Gastrocnemius medialis (tissue), 4 donors: ENCODE measurements around the gene PTPRN2. TPM values are rescaled to one million over a fixed set of nuclear protein-coding genes. Genes with fewer than 3 reads are reported as not detected.

ENCODE experiments used
- ATAC-seq, 2 donors: fragments of 150-250 bp; one replicate each; pipeline ENCODE4 v1.9.1; 2016
- DNase-seq, 2 donors: peaks; one replicate each; pipeline ENCODE4 v3.0.0-alpha.2; 2019
- H3K27ac ChIP-seq, 4 donors: fragments of 200-600 bp; sonication (generic); 1 replicate in 1 of 4; 2 replicates in 3 of 4; pipeline ENCODE4 v1.5.1; 2016 to 2018; ENCODE audit warnings: mild to moderate bottlenecking in 2 of 4, moderate library complexity in 1 of 4
- H3K27me3 ChIP-seq, 3 donors: fragments of 200-600 bp; sonication (generic) in 2 of 3; 1 replicate in 1 of 3; 2 replicates in 2 of 3; pipeline versions ENCODE4 v1.5.1 to v1.6.0; 2016 to 2019; ENCODE audit warnings: mild to moderate bottlenecking in 1 of 3, moderate library complexity in 1 of 3
- H3K36me3 ChIP-seq, 2 donors: fragments of 200-600 bp; sonication (generic) in 1 of 2; one replicate each; pipeline ENCODE4 v1.5.1; 2017 to 2018
- H3K4me1 ChIP-seq, 2 donors: fragments of 200-600 bp; sonication (generic) in 1 of 2; one replicate each; pipeline ENCODE4 v1.5.1; 2016 to 2017; ENCODE audit warnings: mild to moderate bottlenecking in 2 of 2
- H3K4me3 ChIP-seq, 4 donors: fragments of 200-600 bp; sonication (generic) in 3 of 4; 1 replicate in 1 of 4; 2 replicates in 3 of 4; pipeline ENCODE4 v1.5.1; 2016 to 2019; ENCODE audit warnings: mild to moderate bottlenecking in 2 of 4
- H3K9me3 ChIP-seq, 3 donors: fragments of 200-600 bp; sonication (generic) in 2 of 3; 1 replicate in 1 of 3; 2 replicates in 2 of 3; pipeline ENCODE4 v1.5.1; 2016 to 2019
- POLR2A ChIP-seq, 2 donors: fragments of 450-650 bp; IDR thresholded peaks; one replicate each; pipeline ENCODE4 v1.6.1; 2017; ENCODE audit warnings: antibody characterized with exemption in 2 of 2, mild to moderate bottlenecking in 2 of 2, moderate library complexity in 2 of 2
- in situ Hi-C, 4 donors: fragments of 200-750 bp; cut with MboI; loops; one replicate each; pipeline versions ENCODE4 v1.15.0 to v1.8.0; 2017; ENCODE audit warnings: low sequenced_read_pairs in 4 of 4
- intact Hi-C: fragments of 100-400 bp; cut with DNase I; formaldehyde crosslinking; loops from one replicate; pipeline ENCODE4 v1.15.1; 2023; ENCODE audit warnings: low total_unique reads
- total RNA-seq, 4 donors: library from RNA; depleted of rRNA; stranded (reverse); fragments of >200 nt; gene quantifications; one replicate each; pipeline versions ENCODE4 v1.1.0 to v1.2.3, GENCODE V29; 2016
- TF ChIP-seq, protein P1 (sequence below), 5 experiments: fragments of 450-650 bp in 3 of 5; fragments of 200-600 bp in 2 of 5; sonication (generic) in 2 of 5; IDR thresholded peaks in 4 of 5; conservative IDR thresholded peaks in 1 of 5; 1 replicate in 4 of 5; 2 replicates in 1 of 5; pipeline ENCODE4 v1.5.1; 2016 to 2019; ENCODE audit warnings: antibody characterized with exemption in 5 of 5, mild to moderate bottlenecking in 3 of 5, moderate library complexity in 3 of 5

Gene PTPRN2
- total RNA-seq, 4 donors from 2014 or later = 0.66 to 0.85 (median 0.81) TPM

DNA sequence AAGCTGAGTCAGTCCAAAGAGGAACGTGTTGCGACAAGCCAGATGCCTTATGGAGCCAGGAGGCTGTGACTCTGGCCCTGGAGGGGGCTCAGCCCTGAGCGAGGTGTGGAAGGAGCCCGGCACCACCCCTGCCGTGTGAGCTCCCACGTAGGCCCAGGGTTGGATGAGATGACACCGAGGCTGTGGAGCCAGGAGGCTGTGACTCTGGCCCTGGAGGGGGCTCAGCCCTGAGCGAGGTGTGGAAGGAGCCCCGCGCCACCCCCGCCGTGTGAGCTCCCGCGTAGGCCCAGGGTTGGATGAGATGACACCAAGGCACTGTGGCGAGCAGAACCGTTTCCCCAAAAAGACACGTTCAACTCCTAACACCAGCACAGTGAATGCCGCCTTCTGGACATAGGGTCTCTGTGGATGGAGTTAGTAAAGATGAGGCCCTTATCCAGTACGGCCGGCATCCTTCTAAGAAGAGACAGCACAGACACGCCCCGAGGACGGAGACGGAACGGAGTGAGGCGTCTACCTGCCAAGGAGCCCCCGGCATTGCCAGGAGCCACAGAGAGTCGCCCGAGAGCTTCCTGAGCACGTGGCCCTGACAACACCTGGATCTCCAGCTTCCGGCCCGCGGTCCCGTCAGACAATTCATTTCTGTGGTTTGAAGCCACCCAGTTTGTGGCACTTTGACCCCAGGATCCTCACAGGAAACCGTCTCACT lies 778.3 kb downstream of the PTPRN2 start:
- Histone ChIP-seq H3K4me1 (no peaks in the 10 kb centered on the region), H3K27ac (no peak overlapping the region), H3K9me3 (no peaks in the 10 kb centered on the region), H3K36me3 (no peaks in the 10 kb centered on the region), H3K27me3 (no peaks in the 10 kb centered on the region), H3K4me3 (no peak overlapping the region)
- intact Hi-C loops = no loop called here
- DNase-seq (no peak), ATAC-seq (no peak)
- TF ChIP-seq, protein P1, sequence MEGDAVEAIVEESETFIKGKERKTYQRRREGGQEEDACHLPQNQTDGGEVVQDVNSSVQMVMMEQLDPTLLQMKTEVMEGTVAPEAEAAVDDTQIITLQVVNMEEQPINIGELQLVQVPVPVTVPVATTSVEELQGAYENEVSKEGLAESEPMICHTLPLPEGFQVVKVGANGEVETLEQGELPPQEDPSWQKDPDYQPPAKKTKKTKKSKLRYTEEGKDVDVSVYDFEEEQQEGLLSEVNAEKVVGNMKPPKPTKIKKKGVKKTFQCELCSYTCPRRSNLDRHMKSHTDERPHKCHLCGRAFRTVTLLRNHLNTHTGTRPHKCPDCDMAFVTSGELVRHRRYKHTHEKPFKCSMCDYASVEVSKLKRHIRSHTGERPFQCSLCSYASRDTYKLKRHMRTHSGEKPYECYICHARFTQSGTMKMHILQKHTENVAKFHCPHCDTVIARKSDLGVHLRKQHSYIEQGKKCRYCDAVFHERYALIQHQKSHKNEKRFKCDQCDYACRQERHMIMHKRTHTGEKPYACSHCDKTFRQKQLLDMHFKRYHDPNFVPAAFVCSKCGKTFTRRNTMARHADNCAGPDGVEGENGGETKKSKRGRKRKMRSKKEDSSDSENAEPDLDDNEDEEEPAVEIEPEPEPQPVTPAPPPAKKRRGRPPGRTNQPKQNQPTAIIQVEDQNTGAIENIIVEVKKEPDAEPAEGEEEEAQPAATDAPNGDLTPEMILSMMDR (IDR thresholded peaks at IDR 0.05 in 4 of 5, conservative IDR thresholded peaks at IDR 0.05 in 1 of 5) = no peak
- no peak for TF ChIP-seq POLR2A (IDR thresholded peaks at IDR 0.05)
- in situ Hi-C loops = no loop called here

DNA sequence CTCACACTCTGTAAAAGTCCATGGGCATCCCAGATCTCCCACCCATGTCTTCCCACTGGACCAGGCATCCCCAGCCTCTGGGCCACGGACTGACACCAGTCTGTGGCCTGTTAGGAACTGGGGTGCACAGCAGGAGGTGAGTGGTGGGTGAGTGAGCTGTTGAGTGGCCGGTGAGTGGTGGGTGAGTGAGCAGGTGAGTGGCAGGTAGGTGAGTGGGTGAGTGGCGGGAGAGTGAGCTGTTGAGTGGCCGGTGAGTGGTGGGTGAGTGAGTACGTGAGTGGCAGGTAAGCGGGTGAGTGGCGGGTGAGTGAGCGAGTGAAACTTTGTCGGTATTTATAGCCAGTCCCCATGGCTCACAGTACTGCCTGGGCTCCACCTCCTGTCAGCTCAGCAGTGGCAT lies 779.6 kb downstream of the PTPRN2 start:
- H3K27me3 ChIP-seq = no peaks in the 10 kb centered on the region
- in situ Hi-C loops = no loop called here
- DNase-seq (no peak), ATAC-seq (no peak)
- no peak for TF ChIP-seq POLR2A (IDR thresholded peaks at IDR 0.05)
- TF ChIP-seq, protein P1 (IDR thresholded peaks at IDR 0.05 in 4 of 5, conservative IDR thresholded peaks at IDR 0.05 in 1 of 5) = no peak
- H3K27ac ChIP-seq = no peak overlapping the region
- H3K36me3 ChIP-seq = no peaks in the 10 kb centered on the region
- intact Hi-C loops = no loop called here
- no peaks in the 10 kb centered on the region for H3K9me3 ChIP-seq
- H3K4me1 ChIP-seq = no peaks in the 10 kb centered on the region
- no peak overlapping the region for H3K4me3 ChIP-seq

DNA sequence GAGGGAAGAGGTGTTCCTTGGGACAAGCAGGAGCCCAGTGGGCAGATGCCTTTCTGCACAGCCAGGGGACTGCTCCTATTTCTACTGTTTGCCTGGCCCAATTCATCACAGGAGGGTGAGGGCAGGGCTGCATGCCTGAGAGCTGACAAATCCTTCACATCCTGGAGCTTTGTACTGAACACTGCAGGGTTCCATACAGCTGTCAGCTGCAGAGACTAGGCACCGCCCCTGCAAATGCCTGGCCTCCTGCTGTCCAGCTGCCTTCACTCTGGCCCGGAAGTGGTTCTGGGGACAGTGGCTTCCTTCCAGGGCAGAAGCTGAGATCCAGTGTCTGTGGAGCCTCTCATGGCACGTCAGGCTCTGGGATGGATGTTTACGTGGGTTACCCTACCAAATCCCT lies 780.1 kb downstream of the PTPRN2 start:
- Histone ChIP-seq H3K4me3 (no peak overlapping the region), H3K36me3 (no peaks in the 10 kb centered on the region), H3K27ac (no peak overlapping the region), H3K27me3 (no peaks in the 10 kb centered on the region), H3K4me1 (no peaks in the 10 kb centered on the region), H3K9me3 (no peaks in the 10 kb centered on the region)
- TF ChIP-seq, protein P1 (IDR thresholded peaks at IDR 0.05 in 4 of 5, conservative IDR thresholded peaks at IDR 0.05 in 1 of 5) = no peak
- TF ChIP-seq POLR2A (IDR thresholded peaks at IDR 0.05) = no peak
- in situ Hi-C loops (no loop called here), intact Hi-C loops (no loop called here)
- ATAC-seq (no peak), DNase-seq (no peak)

DNA sequence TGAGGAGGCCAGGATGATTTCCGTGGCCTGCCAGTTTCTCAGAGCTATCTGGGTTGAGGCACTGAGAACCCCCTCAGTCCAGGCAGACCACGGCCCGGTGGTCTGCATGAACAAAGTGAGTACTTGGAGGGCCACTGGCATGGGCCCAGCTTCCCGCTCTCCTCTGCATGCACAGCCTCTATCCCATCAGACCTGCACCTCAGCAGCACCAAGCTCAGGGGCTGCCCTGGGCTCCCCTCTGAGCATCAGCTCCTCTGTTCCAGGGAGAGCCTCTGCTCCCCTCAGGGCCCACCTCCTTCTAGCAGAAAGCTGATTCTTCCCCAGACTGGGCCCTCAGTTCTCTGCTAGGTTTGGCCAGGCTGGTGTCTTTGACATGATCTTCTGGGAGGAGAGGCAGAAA lies 780.9 kb downstream of the PTPRN2 start:
- no peak overlapping the region for H3K27ac ChIP-seq
- TF ChIP-seq, protein P1 (IDR thresholded peaks at IDR 0.05 in 4 of 5, conservative IDR thresholded peaks at IDR 0.05 in 1 of 5) = no peak
- no peak for TF ChIP-seq POLR2A (IDR thresholded peaks at IDR 0.05)
- DNase-seq (no peak), ATAC-seq (no peak)
- no peaks in the 10 kb centered on the region for H3K27me3 ChIP-seq
- H3K4me1 ChIP-seq = no peaks in the 10 kb centered on the region
- in situ Hi-C loops (no loop called here), intact Hi-C loops (no loop called here)
- H3K36me3 ChIP-seq = no peaks in the 10 kb centered on the region
- H3K9me3 ChIP-seq = no peaks in the 10 kb centered on the region
- H3K4me3 ChIP-seq = no peak overlapping the region

DNA sequence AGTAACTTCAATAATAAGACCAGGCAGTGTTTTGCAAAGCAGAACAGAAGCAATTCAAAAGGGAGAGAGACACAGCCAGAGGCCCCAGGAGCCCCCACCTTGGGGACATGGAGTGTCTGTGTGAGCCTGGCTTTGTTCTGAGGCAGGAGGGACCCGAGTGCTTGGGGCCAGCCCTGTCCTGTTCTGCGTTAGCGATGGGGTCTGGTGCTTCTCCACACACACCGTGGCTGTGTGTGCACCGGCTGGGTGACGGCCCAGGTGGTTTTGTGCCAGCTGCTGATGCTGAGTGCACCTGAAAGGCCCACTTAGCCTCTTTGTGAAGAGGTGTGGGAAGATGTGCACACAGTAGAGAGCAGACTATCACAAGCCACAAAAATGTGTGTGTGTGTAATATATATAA lies 781.9 kb downstream of the PTPRN2 start:
- DNase-seq (no peak), ATAC-seq (no peak)
- in situ Hi-C loops (no loop called here), intact Hi-C loops (no loop called here)
- no peaks in the 10 kb centered on the region for H3K4me1 ChIP-seq
- no peaks in the 10 kb centered on the region for H3K36me3 ChIP-seq
- H3K27ac ChIP-seq = no peak overlapping the region
- no peak for TF ChIP-seq POLR2A (IDR thresholded peaks at IDR 0.05)
- TF ChIP-seq, protein P1 (IDR thresholded peaks at IDR 0.05 in 4 of 5, conservative IDR thresholded peaks at IDR 0.05 in 1 of 5) = no peak
- no peaks in the 10 kb centered on the region for H3K27me3 ChIP-seq
- H3K4me3 ChIP-seq = no peak overlapping the region
- no peaks in the 10 kb centered on the region for H3K9me3 ChIP-seq
